Spleen (tissue), 11 donors: Measurements from ENCODE around the gene RGMB. TPM values are rescaled to one million over a fixed set of nuclear protein-coding genes. Genes with fewer than 3 reads are reported as not detected.

Source experiments
- DNase-seq: peaks from one replicate; pipeline ENCODE4 v3.0.0-alpha.2; 2020
- H3K27ac ChIP-seq, 8 donors: fragments of 200-600 bp; sonication (generic) in 7 of 8; 1 replicate in 4 of 8; 2 replicates in 4 of 8; pipeline versions ENCODE4 v1.5.0 to v1.8.0; 2016 to 2021; ENCODE audit warnings: inconsistent platforms in 4 of 8, mild to moderate bottlenecking in 4 of 8, moderate library complexity in 1 of 8
- H3K27me3 ChIP-seq, 7 donors: fragments of 200-600 bp; sonication (generic) in 6 of 7; replicated peaks in 1 of 7; 1 replicate in 4 of 7; 2 replicates in 3 of 7; pipeline versions ENCODE4 v1.5.0 to v1.8.0; 2016 to 2021; ENCODE audit warnings: inconsistent platforms in 3 of 7, mild to moderate bottlenecking in 1 of 7
- H3K36me3 ChIP-seq, 6 donors: fragments of 200-600 bp; sonication (generic) in 5 of 6; 1 replicate in 4 of 6; 2 replicates in 2 of 6; pipeline versions ENCODE4 v1.5.0 to v1.8.0; 2016 to 2021; ENCODE audit warnings: inconsistent platforms in 2 of 6
- H3K4me1 ChIP-seq, 6 donors: fragments of 200-600 bp; sonication (generic) in 5 of 6; 1 replicate in 3 of 6; 2 replicates in 3 of 6; pipeline versions ENCODE4 v1.5.0 to v1.8.0; 2016 to 2021; ENCODE audit warnings: inconsistent platforms in 3 of 6
- H3K4me3 ChIP-seq, 8 donors: fragments of 200-600 bp; sonication (generic) in 7 of 8; 1 replicate in 4 of 8; 2 replicates in 4 of 8; pipeline versions ENCODE4 v1.5.0 to v1.8.0; 2016 to 2021; ENCODE audit warnings: inconsistent platforms in 4 of 8, mild to moderate bottlenecking in 4 of 8, moderate library complexity in 2 of 8
- H3K9me3 ChIP-seq, 8 donors: fragments of 200-600 bp; sonication (generic) in 7 of 8; 1 replicate in 4 of 8; 2 replicates in 4 of 8; pipeline versions ENCODE4 v1.5.0 to v1.8.0; 2016 to 2021; ENCODE audit warnings: inconsistent platforms in 4 of 8
- POLR2A ChIP-seq, 3 donors: fragments of 450-650 bp; IDR thresholded peaks; one replicate each; pipeline ENCODE4 v1.5.1; 2017; ENCODE audit warnings: antibody characterized with exemption in 3 of 3, mild to moderate bottlenecking in 1 of 3
- POLR2AphosphoS5 ChIP-seq, 3 donors: sonication (generic); formaldehyde crosslinking; IDR thresholded peaks; one replicate each; pipeline ENCODE4 v1.5.1; 2017; ENCODE audit warnings: antibody characterized with exemption in 3 of 3
- WGBS, 5 donors: extraction: QIAGEN DNeasy Blood & Tissue Kit in 3 of 5; methylation state at CpG; one replicate each; pipeline versions ENCODE4 v1.1.5 to v1.1.7; 2013 to 2018; 5-methylcytosine and 5-hydroxymethylcytosine counted together
- intact Hi-C: fragments of 100-400 bp; cut with DNase I; formaldehyde crosslinking; loops from one replicate; pipeline ENCODE4 v1.15.0; 2023; ENCODE audit warnings: low total_unique reads
- polyA plus RNA-seq, 3 donors: library from polyadenylated mRNA; stranded (reverse); fragments of 200-250 nt; gene quantifications; one replicate each; pipeline ENCODE4 v1.2.1, GENCODE V29; 2013
- total RNA-seq, 7 donors: library from RNA; depleted of rRNA in 3 of 7; stranded (reverse); fragments of >200 nt in 3 of 7; fragmentation: NEBNext Ultra II Directional in 4 of 7; extraction: Animal tissue kit (Norgen Biotek cat#: 25700) in 4 of 7; gene quantifications; one replicate each; pipeline versions ENCODE4 v1.1.0 to v1.2.1, GENCODE V29; 2016 to 2021
- TF ChIP-seq, protein P1 (sequence below), 11 experiments: fragments of 200-600 bp in 7 of 11; fragments of 450-650 bp in 4 of 11; sonication (generic) in 4 of 11; IDR thresholded peaks in 8 of 11; conservative IDR thresholded peaks in 3 of 11; 1 replicate in 7 of 11; 2 replicates in 4 of 11; pipeline versions ENCODE4 v1.4.0 to v1.8.0; 2016 to 2021; ENCODE audit warnings: antibody characterized with exemption in 11 of 11, inconsistent platforms in 4 of 11, mild to moderate bottlenecking in 1 of 11
- donor health status: healthy with polysubstance abuse.
- donor health status: DM: no; HTN: no; CAD: no; lungs with moderate emphysema.
- donor health status: DM: no; HTN: no; CAD: no.
- donor health status: Bipolar disorder and iron deficiency.
- donor health status: healthy.
- donor health status: DM: no; HTN: no; CAD: no.
- donor health status: DM: yes; HTN: yes; CAD: no.

Gene RGMB
- total and polyA plus RNA-seq, 10 donors = 2.1 to 22.9 (median 14.5) TPM

DNA sequence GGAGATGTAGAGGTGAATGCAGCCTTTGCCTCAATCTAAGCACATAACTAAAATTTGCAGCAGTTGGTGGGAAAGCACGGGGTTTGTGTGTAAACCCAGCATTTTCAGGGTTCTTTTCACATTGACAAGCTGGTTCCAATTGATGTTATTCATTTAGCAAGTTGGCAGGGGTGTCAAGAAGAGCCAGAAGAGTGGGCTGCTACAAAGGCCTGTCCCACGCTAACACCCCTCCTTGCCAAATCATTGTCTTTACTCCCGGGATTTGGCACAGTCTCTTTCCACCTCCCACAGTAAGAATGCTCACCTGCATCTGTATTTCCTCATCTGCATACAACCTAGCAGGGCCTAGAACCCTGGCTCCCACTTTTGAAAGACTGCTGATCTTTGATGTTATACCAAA, 11.8 kb downstream of the RGMB start:
- no peak for TF ChIP-seq POLR2A (IDR thresholded peaks at IDR 0.05)
- TF ChIP-seq, protein P1, sequence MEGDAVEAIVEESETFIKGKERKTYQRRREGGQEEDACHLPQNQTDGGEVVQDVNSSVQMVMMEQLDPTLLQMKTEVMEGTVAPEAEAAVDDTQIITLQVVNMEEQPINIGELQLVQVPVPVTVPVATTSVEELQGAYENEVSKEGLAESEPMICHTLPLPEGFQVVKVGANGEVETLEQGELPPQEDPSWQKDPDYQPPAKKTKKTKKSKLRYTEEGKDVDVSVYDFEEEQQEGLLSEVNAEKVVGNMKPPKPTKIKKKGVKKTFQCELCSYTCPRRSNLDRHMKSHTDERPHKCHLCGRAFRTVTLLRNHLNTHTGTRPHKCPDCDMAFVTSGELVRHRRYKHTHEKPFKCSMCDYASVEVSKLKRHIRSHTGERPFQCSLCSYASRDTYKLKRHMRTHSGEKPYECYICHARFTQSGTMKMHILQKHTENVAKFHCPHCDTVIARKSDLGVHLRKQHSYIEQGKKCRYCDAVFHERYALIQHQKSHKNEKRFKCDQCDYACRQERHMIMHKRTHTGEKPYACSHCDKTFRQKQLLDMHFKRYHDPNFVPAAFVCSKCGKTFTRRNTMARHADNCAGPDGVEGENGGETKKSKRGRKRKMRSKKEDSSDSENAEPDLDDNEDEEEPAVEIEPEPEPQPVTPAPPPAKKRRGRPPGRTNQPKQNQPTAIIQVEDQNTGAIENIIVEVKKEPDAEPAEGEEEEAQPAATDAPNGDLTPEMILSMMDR (IDR thresholded peaks at IDR 0.05 in 8 of 11, conservative IDR thresholded peaks at IDR 0.05 in 3 of 11) = no peak
- TF ChIP-seq POLR2AphosphoS5 (IDR thresholded peaks at IDR 0.05) = no peak
- H3K27me3 ChIP-seq = no peaks in the 10 kb centered on the region
- H3K27ac ChIP-seq = no peak overlapping the region
- H3K4me1 ChIP-seq = peaks cover 0 to 24% (median 9%) of the 10 kb centered on the region in 6 donors
- WGBS, 5 donors = 77 to 88% (median 83%) methylated on average over 3 of the region's 3 CpGs
- peaks cover 0 to 47% (median 0%) of the 10 kb centered on the region in 6 donors for H3K36me3 ChIP-seq
- no peak overlapping the region for H3K4me3 ChIP-seq
- DNase-seq = no peak
- intact Hi-C loops = no loop called here
- no peaks in the 10 kb centered on the region for H3K9me3 ChIP-seq

GRCh38 chr5:98786191-98786853, 12.9 kb downstream of the RGMB start:
- 72 to 87% (median 83%) methylated on average over 4 of the region's 4 CpGs for WGBS, 5 donors
- no peak for DNase-seq
- H3K4me1 ChIP-seq = peaks cover 0 to 24% (median 9%) of the 10 kb centered on the region in 6 donors
- H3K9me3 ChIP-seq = no peaks in the 10 kb centered on the region
- intact Hi-C loops = no loop called here
- no peak overlapping the region for H3K27ac ChIP-seq
- H3K36me3 ChIP-seq = peaks cover 0 to 37% (median 0%) of the 10 kb centered on the region in 6 donors
- H3K27me3 ChIP-seq = no peaks in the 10 kb centered on the region
- H3K4me3 ChIP-seq = no peak overlapping the region
- TF ChIP-seq POLR2AphosphoS5 (IDR thresholded peaks at IDR 0.05) (no peak), POLR2A (IDR thresholded peaks at IDR 0.05) (no peak)
- TF ChIP-seq, protein P1 (IDR thresholded peaks at IDR 0.05 in 8 of 11, conservative IDR thresholded peaks at IDR 0.05 in 3 of 11) = no peak

DNA sequence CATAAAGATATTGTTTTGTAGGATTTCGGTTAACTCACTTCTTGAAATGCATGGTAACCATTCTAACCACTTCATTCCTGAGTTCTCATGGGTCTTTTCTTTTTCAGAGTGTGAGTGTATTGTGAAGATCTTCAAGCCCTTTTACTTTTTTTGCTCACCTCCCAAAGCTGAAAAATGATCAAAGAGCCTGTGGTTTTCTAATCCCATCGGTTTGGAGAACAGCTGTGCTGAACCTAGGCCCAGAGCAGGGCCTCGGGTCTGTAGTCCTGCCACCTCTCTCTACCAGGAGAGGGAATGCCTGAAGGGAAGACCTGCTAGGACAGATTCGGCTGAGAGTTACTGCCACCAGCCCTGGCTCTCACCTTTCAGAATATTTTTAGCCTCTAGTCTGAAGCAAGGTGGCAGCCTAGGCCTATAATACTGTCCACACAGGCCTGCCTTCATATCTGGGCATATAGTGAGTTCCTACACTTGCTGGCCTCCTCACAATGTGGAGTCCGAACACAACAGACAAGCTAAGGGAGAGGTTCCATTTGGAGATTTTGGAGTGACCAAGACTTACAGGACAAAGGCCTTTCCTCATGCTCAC, 13.8 kb downstream of the RGMB start:
- intact Hi-C loops = no loop called here
- DNase-seq = no peak
- 82 to 90% (median 85%) methylated on average over 5 of the region's 5 CpGs for WGBS, 5 donors
- H3K27ac ChIP-seq = no peak overlapping the region
- no peak for TF ChIP-seq POLR2A (IDR thresholded peaks at IDR 0.05)
- TF ChIP-seq POLR2AphosphoS5 (IDR thresholded peaks at IDR 0.05) = no peak
- TF ChIP-seq, protein P1 (IDR thresholded peaks at IDR 0.05 in 8 of 11, conservative IDR thresholded peaks at IDR 0.05 in 3 of 11) = no peak
- no peaks in the 10 kb centered on the region for H3K27me3 ChIP-seq
- no peaks in the 10 kb centered on the region for H3K9me3 ChIP-seq
- H3K4me3 ChIP-seq = no peak overlapping the region
- peaks cover 0 to 28% (median 0%) of the 10 kb centered on the region in 6 donors for H3K36me3 ChIP-seq
- peaks cover 0 to 24% (median 9%) of the 10 kb centered on the region in 6 donors for H3K4me1 ChIP-seq

DNA sequence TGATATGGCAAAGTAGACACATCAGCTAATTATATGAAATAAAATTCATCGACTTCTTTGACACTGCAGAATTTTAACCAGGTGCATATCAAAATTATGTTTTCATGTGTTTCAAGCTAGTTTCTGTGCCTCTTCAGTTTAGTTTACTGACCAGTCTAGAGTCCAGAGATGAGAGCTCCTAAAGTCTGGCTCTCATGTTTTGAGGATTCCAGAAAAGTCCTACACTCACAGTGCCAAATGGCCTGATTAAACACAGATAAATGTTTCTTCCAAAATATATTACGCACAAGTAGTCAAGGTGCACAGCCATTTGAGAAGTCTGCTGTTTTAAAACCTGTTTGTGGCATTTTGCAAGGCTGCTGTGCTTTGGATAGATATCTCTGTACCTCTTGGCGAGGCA, 15.6 kb downstream of the RGMB start:
- 93 to 96% (median 93%) methylated on average over 3 of the region's 3 CpGs for WGBS, 5 donors
- no peak for DNase-seq
- no peak for TF ChIP-seq POLR2A (IDR thresholded peaks at IDR 0.05)
- TF ChIP-seq, protein P1 (IDR thresholded peaks at IDR 0.05 in 8 of 11, conservative IDR thresholded peaks at IDR 0.05 in 3 of 11) = no peak
- TF ChIP-seq POLR2AphosphoS5 (IDR thresholded peaks at IDR 0.05) = no peak
- no peak overlapping the region for H3K4me3 ChIP-seq
- peaks cover 0 to 21% (median 6%) of the 10 kb centered on the region in 6 donors for H3K4me1 ChIP-seq
- peaks cover 0 to 23% (median 8%) of the 10 kb centered on the region in 6 donors for H3K36me3 ChIP-seq
- no peaks in the 10 kb centered on the region for H3K9me3 ChIP-seq
- H3K27me3 ChIP-seq = no peaks in the 10 kb centered on the region
- no peak overlapping the region for H3K27ac ChIP-seq
- intact Hi-C loops = no loop called here
